HL-60/S4 treated with phorbol 12-myristate 13-acetate at 8.2 ng/mL for 4 days and 3 days (cell line): ENCODE results near the gene CACNA2D3.
"Not testable (repeated sequence)": the region's sequence is repeated elsewhere in the genome, so short reads cannot be mapped to it uniquely, and the experiment has no call there.

ENCODE experiments used
- in situ Hi-C: fragments of 300-500 bp; cut with MboI; formaldehyde crosslinking; loops from 2 replicates; pipeline ENCODE4 v1.15.0; 2022; ENCODE audit warnings: low sequenced_read_pairs

CACNA2D3 gene

GRCh38 chr3:55085231-55085630, 962.9 kb downstream of the CACNA2D3 start:
- in situ Hi-C loops, result no loop called here

GRCh38 chr3:55089211-55089610, 966.9 kb downstream of the CACNA2D3 start:
- in situ Hi-C loops, result no loop called here

GRCh38 chr3:55090291-55090690, 967.9 kb downstream of the CACNA2D3 start:
- in situ Hi-C loops, result no loop called here

GRCh38 chr3:55090746-55091145, 968.4 kb downstream of the CACNA2D3 start:
- in situ Hi-C loops, result no loop called here

- in situ Hi-C loops, result no loop called here
Observed at GRCh38 chr3:55091381-55092225, 969.3 kb downstream of the CACNA2D3 start.

- in situ Hi-C loops, result no loop called here
Observed at GRCh38 chr3:55094676-55095075, 972.3 kb downstream of the CACNA2D3 start.

- in situ Hi-C loops, result no loop called here
Observed at GRCh38 chr3:55097441-55097840, 975.1 kb downstream of the CACNA2D3 start.

- in situ Hi-C loops, result no loop called here
Observed at GRCh38 chr3:55105647-55106046, 983.3 kb downstream of the CACNA2D3 start.

- in situ Hi-C loops, result no loop called here
Observed at GRCh38 chr3:55107187-55107586, 984.8 kb downstream of the CACNA2D3 start.

GRCh38 chr3:55111906-55112305, 989.6 kb downstream of the CACNA2D3 start:
- in situ Hi-C loops, result not testable (repeated sequence)

- in situ Hi-C loops, result no loop called here
Observed at GRCh38 chr3:55118451-55118850, 996.1 kb downstream of the CACNA2D3 start.

GRCh38 chr3:55119268-55119667, 996.9 kb downstream of the CACNA2D3 start:
- in situ Hi-C loops, result no loop called here

GRCh38 chr3:55122312-55122711, 1000.0 kb downstream of the CACNA2D3 start:
- in situ Hi-C loops, result no loop called here
